ENCODE data around the gene HAGHL. TPM values are rescaled to one million over a fixed set of nuclear protein-coding genes. Genes with fewer than 3 reads are reported as not detected.
"Not testable (repeated sequence)": the region's sequence is repeated elsewhere in the genome, so short reads cannot be mapped to it uniquely, and the experiment has no call there.

Gene HAGHL
- polyA plus RNA-seq, 2 donors: 1.6 to 3.4 TPM

DNA sequence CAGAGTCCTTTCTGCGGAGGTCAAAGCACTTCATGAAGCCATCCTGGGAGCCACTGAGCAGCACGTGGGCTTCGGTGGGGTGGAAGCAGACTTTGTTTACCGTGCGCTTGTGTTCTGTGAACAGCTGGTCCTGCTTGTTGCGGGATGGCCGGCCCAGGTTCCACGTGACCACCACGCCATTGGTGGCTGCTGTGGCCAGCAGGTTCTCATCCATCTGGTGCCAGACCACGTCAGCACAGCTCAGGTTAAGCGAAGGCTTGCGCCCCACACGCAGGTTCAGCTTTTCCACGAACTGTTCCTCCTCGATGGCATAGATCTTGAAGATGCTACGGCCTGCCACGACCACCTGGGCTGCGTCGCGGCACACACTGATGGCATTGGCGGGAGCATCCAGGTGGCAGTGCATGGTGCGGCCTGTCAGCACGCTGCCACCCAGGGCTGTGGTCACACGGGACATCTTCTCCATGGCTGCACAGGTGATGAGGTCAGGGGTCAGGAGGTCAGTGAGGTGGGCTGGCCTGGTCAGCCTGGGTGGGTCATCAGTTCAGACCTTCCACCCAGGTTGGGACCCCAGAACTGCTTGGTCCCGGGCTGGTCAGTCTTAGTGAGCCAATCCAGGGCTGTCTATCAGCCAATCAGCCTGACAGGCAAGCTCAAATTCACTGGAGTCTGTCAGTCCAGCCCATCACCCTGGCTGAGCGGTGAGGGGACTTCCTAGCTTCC, 37.6 kb upstream of the HAGHL start:
- Histone ChIP-seq H3K4me1 (ENCODE audit: control insufficient read depth in 2 of 2, insufficient read depth in 2 of 2, low read length in 1 of 2) (peaks cover 7 to 38% of the 10 kb centered on the region in 2 donors), H3K27ac (ENCODE audit: low read depth in 2 of 2, low read length in 1 of 2) (peak overlapping the region; percentile 88 to 90)
- WGBS, 2 donors: 77 to 79% methylated on average over 26 of the region's 26 CpGs

DNA sequence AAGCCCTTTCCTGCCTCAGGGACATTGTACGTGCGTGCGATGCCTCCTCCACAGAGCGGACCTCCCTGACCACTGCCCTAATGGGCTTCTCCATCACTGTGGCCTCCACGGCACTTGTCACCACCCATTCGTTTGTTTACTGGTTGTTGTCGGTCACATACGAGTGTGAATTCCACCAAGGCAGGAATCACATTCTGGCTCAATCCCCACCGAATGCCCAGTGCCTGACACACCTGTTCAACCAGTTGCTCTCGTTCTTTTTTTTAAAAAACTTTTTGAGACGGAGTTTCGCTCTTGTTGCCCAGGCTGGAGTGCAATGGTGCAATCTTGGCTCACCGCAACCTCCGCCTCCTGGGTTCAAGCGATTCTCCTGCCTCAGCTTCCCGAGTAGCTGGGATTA, 35.7 kb upstream of the HAGHL start:
- Histone ChIP-seq H3K36me3 (ENCODE audit: control insufficient read depth in 2 of 2, insufficient read depth in 2 of 2, low read length in 1 of 2) (peaks cover 4 to 11% of the 10 kb centered on the region in 2 donors), H3K4me1 (ENCODE audit: control insufficient read depth in 2 of 2, insufficient read depth in 2 of 2, low read length in 1 of 2) (peaks cover 5 to 34% of the 10 kb centered on the region in 2 donors), H3K27ac (ENCODE audit: low read depth in 2 of 2, low read length in 1 of 2) (peak overlapping the region; percentile 75 to 90)
- WGBS, 2 donors: 64 to 71% methylated on average over 16 of the region's 16 CpGs
- not testable (repeated sequence) for H3K4me3 ChIP-seq (ENCODE audit: low read depth in 1 of 2, low read length in 2 of 2); H3K27me3 ChIP-seq (ENCODE audit: control insufficient read depth in 1 of 2, insufficient read depth in 2 of 2, low read length in 2 of 2); H3K9me3 ChIP-seq (ENCODE audit: control insufficient read depth in 2 of 2, insufficient read depth in 1 of 2, low read depth in 1 of 2, low read length in 1 of 2)

More for the DNA sequence above, 37.6 kb upstream of the HAGHL start:
- Histone ChIP-seq H3K4me3 (ENCODE audit: low read depth in 1 of 2, low read length in 2 of 2) (peak overlapping the region; percentile 83 to 86), H3K27me3 (ENCODE audit: control insufficient read depth in 1 of 2, insufficient read depth in 2 of 2, low read length in 2 of 2) (no peaks in the 10 kb centered on the region), H3K36me3 (ENCODE audit: control insufficient read depth in 2 of 2, insufficient read depth in 2 of 2, low read length in 1 of 2) (peaks cover 4 to 18% of the 10 kb centered on the region in 2 donors), H3K9me3 (ENCODE audit: control insufficient read depth in 2 of 2, insufficient read depth in 1 of 2, low read depth in 1 of 2, low read length in 1 of 2) (no peaks in the 10 kb centered on the region)

DNA sequence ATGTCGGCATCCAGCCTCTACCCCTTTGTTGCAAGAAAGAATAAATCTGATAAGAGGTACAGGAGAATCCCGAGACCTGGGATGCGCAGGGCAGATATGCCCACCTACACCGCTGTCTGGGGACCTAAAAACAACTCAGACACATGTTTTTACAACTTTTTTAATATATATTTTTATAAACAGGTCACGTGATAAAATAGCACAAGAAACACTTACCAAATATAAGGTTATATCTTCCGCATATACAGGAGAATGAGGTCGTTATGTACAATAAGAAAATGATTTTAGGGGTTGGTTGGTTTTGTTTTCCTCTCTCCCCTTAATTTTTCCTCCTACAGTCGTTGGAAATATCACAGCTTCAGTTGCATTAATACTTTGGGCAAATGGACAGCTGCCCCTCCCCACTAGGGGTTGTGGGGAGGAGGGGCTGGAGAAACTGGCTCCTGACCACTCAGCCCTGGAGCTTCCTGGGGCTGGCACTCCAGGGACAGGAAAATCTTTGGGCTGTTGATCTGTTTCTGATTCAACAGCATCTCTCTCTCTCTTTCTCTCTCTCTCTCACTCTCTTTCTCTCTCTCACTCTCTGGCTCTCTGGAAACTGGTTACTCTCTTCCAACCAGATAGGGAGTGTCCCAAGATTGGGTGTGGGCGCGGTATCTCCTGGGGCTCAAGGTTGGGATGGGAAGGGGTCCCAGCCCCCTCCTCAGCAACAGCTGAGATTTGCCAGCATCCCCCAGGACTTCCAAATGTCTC, 34.4 kb upstream of the HAGHL start:
- no peak overlapping the region for H3K4me3 ChIP-seq (ENCODE audit: low read depth in 1 of 2, low read length in 2 of 2)
- WGBS, 2 donors: 64 to 66% methylated on average over 10 of the region's 10 CpGs
- no peaks in the 10 kb centered on the region for H3K27me3 ChIP-seq (ENCODE audit: control insufficient read depth in 1 of 2, insufficient read depth in 2 of 2, low read length in 2 of 2)
- H3K9me3 ChIP-seq (ENCODE audit: control insufficient read depth in 2 of 2, insufficient read depth in 1 of 2, low read depth in 1 of 2, low read length in 1 of 2): no peaks in the 10 kb centered on the region
- peaks cover 5 to 31% of the 10 kb centered on the region in 2 donors for H3K4me1 ChIP-seq (ENCODE audit: control insufficient read depth in 2 of 2, insufficient read depth in 2 of 2, low read length in 1 of 2)
- H3K27ac ChIP-seq (ENCODE audit: low read depth in 2 of 2, low read length in 1 of 2): peak overlapping the region; percentile 84 to 91
- H3K36me3 ChIP-seq (ENCODE audit: control insufficient read depth in 2 of 2, insufficient read depth in 2 of 2, low read length in 1 of 2): peaks cover 0 to 3% of the 10 kb centered on the region in 2 donors

DNA sequence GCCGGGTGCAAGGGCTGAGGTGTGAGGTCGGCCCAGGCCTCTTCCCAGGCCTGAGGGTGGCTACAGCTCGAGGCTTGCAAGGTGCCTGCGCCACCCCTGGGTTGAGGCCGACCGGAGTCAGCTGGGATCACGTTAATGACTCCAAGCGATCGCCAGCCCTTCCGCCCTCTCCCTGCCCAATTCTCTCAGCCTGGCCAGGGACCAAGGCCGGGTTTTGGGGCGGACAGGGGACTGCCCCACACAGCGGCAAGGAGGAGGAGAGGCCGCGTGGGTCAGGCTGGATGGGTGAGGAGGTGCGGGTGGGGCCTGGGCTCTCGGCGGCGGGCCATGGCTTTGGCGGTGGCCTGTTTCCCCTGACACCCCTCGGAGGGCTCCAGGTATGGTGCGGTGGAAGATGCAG, 33.5 kb upstream of the HAGHL start:
- Histone ChIP-seq H3K4me3 (ENCODE audit: low read depth in 1 of 2, low read length in 2 of 2) (no peak overlapping the region), H3K9me3 (ENCODE audit: control insufficient read depth in 2 of 2, insufficient read depth in 1 of 2, low read depth in 1 of 2, low read length in 1 of 2) (no peaks in the 10 kb centered on the region), H3K4me1 (ENCODE audit: control insufficient read depth in 2 of 2, insufficient read depth in 2 of 2, low read length in 1 of 2) (peaks cover 5 to 31% of the 10 kb centered on the region in 2 donors), H3K36me3 (ENCODE audit: control insufficient read depth in 2 of 2, insufficient read depth in 2 of 2, low read length in 1 of 2) (no peaks in the 10 kb centered on the region), H3K27me3 (ENCODE audit: control insufficient read depth in 1 of 2, insufficient read depth in 2 of 2, low read length in 2 of 2) (no peaks in the 10 kb centered on the region), H3K27ac (ENCODE audit: low read depth in 2 of 2, low read length in 1 of 2) (peak overlapping the region; percentile 84 to 91)
- 43 to 45% methylated on average over 22 of the region's 22 CpGs for WGBS, 2 donors

DNA sequence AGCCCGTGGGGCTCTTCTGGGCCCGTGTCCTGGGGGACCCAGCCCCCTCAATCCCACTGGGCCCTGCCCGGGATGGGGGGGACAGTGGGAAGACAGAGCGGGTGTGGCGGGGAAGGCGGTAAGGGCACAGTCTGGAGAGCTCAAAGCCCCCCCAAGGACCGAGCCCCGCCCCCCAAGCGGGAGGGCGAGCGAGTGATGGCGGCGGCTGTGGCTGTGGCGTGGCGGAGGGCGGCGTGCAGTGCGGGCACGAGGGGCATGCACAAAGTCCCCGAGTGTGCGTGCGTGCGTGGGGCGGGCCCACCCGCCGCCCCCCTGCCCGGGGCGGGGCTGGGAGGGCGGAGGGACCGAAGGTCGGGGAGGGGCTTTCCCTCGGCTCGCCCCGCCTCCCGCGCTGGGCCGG, 33.1 kb upstream of the HAGHL start:
- peak overlapping the region; percentile 23 to 46 for H3K4me3 ChIP-seq (ENCODE audit: low read depth in 1 of 2, low read length in 2 of 2)
- no peaks in the 10 kb centered on the region for H3K27me3 ChIP-seq (ENCODE audit: control insufficient read depth in 1 of 2, insufficient read depth in 2 of 2, low read length in 2 of 2)
- H3K4me1 ChIP-seq (ENCODE audit: control insufficient read depth in 2 of 2, insufficient read depth in 2 of 2, low read length in 1 of 2): peaks cover 5 to 29% of the 10 kb centered on the region in 2 donors
- H3K27ac ChIP-seq (ENCODE audit: low read depth in 2 of 2, low read length in 1 of 2): peak overlapping the region; percentile 84 to 91
- H3K9me3 ChIP-seq (ENCODE audit: control insufficient read depth in 2 of 2, insufficient read depth in 1 of 2, low read depth in 1 of 2, low read length in 1 of 2): no peaks in the 10 kb centered on the region
- H3K36me3 ChIP-seq (ENCODE audit: control insufficient read depth in 2 of 2, insufficient read depth in 2 of 2, low read length in 1 of 2): no peaks in the 10 kb centered on the region
- 18 to 34% methylated on average over 19 to 37 of the region's 37 CpGs for WGBS, 2 donors

DNA sequence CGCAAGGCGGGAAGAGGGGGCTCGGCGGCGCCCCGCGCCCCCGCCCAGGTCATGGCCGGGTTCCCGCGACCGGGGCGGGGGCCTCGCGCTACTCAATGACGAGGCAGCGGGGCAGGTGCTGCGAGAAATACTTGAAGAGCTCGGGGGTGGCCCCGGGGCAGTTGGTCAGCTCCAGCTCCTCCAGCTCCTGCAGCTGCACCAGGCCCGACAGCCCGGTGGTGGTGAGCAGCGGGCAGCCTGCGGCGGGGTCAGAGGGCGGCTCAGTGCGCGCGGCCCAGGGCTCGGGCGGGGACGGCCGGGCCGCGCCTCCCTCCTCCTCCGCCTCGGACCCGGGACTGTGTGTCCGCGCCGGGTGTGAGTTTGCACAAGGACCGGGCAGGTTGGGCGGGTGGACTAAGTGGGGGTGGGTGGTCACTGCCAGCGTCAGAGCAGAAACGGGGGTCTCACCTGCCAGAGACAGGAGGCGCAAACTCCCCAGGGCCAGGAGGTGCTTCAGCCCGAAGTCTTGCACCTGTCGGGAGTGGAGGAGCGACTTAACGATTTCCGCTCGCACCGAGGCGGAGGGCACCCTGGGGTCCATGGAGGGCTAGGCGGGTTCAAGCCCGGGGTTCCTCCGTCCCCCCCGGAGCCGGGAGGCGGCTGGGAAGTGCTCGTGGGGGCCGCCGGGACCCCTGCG, 32.6 kb upstream of the HAGHL start:
- 4 to 7% methylated on average over 38 to 64 of the region's 64 CpGs for WGBS, 2 donors
- H3K27me3 ChIP-seq (ENCODE audit: control insufficient read depth in 1 of 2, insufficient read depth in 2 of 2, low read length in 2 of 2): no peaks in the 10 kb centered on the region
- H3K36me3 ChIP-seq (ENCODE audit: control insufficient read depth in 2 of 2, insufficient read depth in 2 of 2, low read length in 1 of 2): no peaks in the 10 kb centered on the region
- H3K9me3 ChIP-seq (ENCODE audit: control insufficient read depth in 2 of 2, insufficient read depth in 1 of 2, low read depth in 1 of 2, low read length in 1 of 2): no peaks in the 10 kb centered on the region
- H3K4me1 ChIP-seq (ENCODE audit: control insufficient read depth in 2 of 2, insufficient read depth in 2 of 2, low read length in 1 of 2): peaks cover 2 to 23% of the 10 kb centered on the region in 2 donors
- H3K4me3 ChIP-seq (ENCODE audit: low read depth in 1 of 2, low read length in 2 of 2): peak overlapping the region; percentile 46 to 59
- H3K27ac ChIP-seq (ENCODE audit: low read depth in 2 of 2, low read length in 1 of 2): peak overlapping the region; percentile 84 to 91

DNA sequence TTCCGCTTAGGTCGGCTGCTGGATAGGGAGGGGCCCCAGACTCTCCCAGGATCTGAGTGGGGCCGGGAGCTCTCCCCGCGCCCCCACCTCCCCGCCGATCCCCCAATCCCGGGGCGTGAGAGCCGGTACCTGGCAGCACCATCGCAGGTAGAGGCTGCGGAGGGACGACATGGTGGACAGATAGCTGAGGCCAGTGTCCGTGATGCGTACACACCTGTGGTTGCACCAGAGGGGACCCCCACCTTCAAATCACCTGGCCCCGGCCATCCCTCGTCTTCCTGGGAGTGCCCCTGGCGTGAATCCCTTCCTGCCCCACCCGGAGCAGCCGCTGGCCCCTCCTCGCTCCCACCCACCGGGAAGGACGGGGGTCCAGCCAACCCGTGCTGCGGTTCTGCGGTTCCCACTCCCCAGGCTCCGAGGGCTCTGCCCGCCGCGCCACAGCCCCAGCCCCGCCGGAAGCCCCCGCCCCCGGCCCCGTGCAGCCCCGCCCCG, 32.0 kb upstream of the HAGHL start:
- WGBS, 2 donors: 0 to 2% methylated on average over 28 to 37 of the region's 37 CpGs
- no peaks in the 10 kb centered on the region for H3K36me3 ChIP-seq (ENCODE audit: control insufficient read depth in 2 of 2, insufficient read depth in 2 of 2, low read length in 1 of 2)
- H3K27ac ChIP-seq (ENCODE audit: low read depth in 2 of 2, low read length in 1 of 2): peak overlapping the region; percentile 84 to 91
- H3K27me3 ChIP-seq (ENCODE audit: control insufficient read depth in 1 of 2, insufficient read depth in 2 of 2, low read length in 2 of 2): no peaks in the 10 kb centered on the region
- H3K4me1 ChIP-seq (ENCODE audit: control insufficient read depth in 2 of 2, insufficient read depth in 2 of 2, low read length in 1 of 2): peaks cover 0 to 17% of the 10 kb centered on the region in 2 donors
- peak overlapping the region; percentile 46 to 59 for H3K4me3 ChIP-seq (ENCODE audit: low read depth in 1 of 2, low read length in 2 of 2)
- no peaks in the 10 kb centered on the region for H3K9me3 ChIP-seq (ENCODE audit: control insufficient read depth in 2 of 2, insufficient read depth in 1 of 2, low read depth in 1 of 2, low read length in 1 of 2)

DNA sequence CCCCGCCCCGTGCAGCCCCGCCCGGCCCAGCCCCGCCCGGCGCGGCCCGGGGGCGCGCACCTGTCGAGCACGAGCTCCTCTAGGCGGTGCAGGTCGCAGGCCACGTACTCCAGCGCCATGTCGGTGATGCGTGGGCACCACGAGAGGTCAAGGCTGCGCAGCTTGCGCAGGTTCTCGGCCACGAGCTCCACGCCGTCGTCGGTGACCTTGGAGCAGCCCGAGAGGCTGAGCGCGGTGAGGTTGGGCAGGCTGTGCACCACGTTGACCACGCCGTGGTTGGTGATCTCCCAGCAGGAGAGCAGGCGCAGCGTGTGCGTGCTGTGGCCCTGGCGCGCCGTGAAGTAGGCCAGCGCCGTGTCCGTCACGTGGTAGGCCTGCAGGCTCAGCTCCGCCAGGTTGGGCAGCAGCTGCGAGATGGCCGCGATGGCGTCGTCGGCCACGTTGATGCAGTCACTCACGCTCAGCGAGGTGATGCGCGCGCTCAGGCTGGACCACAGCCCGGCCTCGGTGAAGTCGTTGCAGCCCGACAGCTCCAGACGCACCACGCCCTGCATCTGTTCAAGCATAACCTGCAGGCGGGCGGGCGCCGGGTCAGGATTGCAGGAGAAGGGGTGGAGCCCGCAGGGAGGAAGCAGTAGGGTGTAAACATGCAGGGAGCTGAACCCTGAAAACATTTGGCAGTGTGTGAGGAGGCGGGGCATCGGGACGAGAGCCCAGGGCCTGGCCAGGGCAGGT, 31.4 kb upstream of the HAGHL start:
- Histone ChIP-seq H3K27ac (ENCODE audit: low read depth in 2 of 2, low read length in 1 of 2) (peak overlapping the region; percentile 91 to 93), H3K27me3 (ENCODE audit: control insufficient read depth in 1 of 2, insufficient read depth in 2 of 2, low read length in 2 of 2) (no peaks in the 10 kb centered on the region), H3K36me3 (ENCODE audit: control insufficient read depth in 2 of 2, insufficient read depth in 2 of 2, low read length in 1 of 2) (no peaks in the 10 kb centered on the region), H3K9me3 (ENCODE audit: control insufficient read depth in 2 of 2, insufficient read depth in 1 of 2, low read depth in 1 of 2, low read length in 1 of 2) (no peaks in the 10 kb centered on the region), H3K4me1 (ENCODE audit: control insufficient read depth in 2 of 2, insufficient read depth in 2 of 2, low read length in 1 of 2) (peaks cover 0 to 17% of the 10 kb centered on the region in 2 donors), H3K4me3 (ENCODE audit: low read depth in 1 of 2, low read length in 2 of 2) (peak overlapping the region; percentile 46 to 54)
- WGBS, 2 donors: 2% methylated on average over 71 of the region's 71 CpGs
